Activated CD4-positive, alpha-beta T cell treated with anti-CD3 and anti-CD28 coated beads, Interleukin-10, Interleukin-2, amounts not matched to agents 100 ng/mL and 50 ng/mL, durations not matched to agents 16 hours and 8 hours (primary cell): ENCODE data around the gene ZBTB42.
"Not testable (repeated sequence)": the region's sequence is repeated elsewhere in the genome, so short reads cannot be mapped to it uniquely, and the experiment has no call there.

Experiments used
- DNase-seq: peaks from one replicate; pipeline ENCODE4 v3.0.0-alpha.2; 2020

The ZBTB42 gene

GRCh38 chr14:104797115-104798044, 3.5 kb upstream of the ZBTB42 start:
- DNase-seq: no peak

DNA sequence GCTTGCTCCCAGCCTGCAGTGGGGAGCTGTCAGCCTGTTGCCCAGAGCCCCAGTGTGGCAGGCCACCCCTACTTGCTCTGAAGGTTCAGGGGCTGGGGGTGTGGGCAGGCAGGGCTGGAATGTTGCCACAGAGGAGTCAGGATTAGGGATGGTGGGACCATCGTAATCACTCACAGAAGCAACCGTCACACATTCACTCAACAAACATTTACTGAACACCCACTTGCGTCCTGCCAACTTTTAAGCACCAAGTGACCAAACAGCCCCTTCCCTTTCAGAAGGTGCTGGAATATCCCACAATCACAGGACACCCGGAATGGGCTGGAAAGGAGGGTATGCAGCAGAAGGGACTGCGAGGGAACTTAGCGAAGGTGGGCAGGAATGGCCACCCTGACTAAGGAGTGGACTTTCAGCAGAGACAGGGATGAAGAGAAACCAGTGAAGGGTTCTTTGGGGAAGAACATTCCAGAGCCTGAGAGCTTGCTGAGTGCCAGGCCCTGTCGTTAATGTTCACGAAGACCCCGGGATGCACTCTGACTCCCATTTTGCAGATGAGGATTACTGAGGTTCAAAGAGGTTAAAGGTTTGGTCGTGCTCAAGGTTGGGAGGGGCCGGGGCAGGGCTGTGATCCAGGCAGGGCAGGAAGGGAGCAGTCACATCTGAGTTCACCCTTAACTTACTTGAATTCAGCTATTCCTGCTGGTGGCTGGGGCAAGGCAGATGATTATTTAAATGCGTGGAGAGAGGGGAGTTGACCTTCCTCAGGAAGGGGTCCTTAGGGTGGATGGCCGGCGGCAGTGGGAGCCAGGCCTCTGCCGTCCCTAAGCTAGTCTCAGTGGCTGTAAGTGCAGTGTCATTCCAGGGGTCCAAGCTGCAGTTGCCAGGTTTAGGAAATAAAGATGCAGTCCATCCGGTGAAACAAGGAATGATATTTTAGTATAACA, 2.3 kb upstream of the ZBTB42 start:
- no peak for DNase-seq

DNA sequence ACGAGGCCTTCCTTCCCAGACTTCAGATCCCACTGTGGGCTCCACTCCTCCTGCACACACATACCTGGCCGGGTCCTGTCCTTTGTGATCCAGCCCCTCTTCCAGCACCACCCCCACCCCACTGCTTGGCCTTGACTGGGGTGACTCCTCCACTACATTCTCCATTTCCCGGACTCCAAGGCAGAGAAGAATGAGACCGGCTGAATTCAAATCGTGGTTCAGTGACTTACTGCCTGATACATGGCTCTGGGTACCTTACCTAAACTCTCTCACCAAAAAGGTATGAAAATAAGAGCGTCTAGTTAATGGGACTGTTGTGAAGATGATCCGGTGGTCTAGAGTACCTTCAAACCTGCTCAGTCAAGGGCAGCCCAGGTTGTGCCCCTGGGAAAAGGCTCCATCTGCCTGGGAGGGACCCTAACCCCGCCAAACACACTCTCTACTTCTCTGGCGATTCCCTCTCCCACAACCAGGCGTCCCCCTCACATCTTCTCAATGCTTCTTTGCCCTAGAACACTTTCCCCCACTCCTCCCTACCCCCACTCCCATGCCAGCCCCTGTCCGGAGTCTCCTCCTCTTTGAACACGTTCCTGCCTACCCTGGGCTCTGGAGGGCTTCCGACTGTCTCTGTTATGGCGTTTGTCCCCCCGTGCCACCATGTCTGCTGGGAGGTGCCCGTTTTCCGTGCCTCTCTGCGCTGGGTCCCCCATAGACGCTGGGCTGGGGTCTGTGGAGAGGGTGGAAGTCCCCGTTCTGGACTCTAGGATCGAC, 1.5 kb upstream of the ZBTB42 start:
- no peak for DNase-seq

GRCh38 chr14:104800015-104800770, 708 bp upstream of the ZBTB42 start:
- DNase-seq: peak; percentile 79

GRCh38 chr14:104801520-104802393, 856 bp downstream of the ZBTB42 start:
- DNase-seq: no peak

- DNase-seq: no peak
These were observed 1.7 kb downstream of the ZBTB42 start for GRCh38 chr14:104802394-104803184.

DNA sequence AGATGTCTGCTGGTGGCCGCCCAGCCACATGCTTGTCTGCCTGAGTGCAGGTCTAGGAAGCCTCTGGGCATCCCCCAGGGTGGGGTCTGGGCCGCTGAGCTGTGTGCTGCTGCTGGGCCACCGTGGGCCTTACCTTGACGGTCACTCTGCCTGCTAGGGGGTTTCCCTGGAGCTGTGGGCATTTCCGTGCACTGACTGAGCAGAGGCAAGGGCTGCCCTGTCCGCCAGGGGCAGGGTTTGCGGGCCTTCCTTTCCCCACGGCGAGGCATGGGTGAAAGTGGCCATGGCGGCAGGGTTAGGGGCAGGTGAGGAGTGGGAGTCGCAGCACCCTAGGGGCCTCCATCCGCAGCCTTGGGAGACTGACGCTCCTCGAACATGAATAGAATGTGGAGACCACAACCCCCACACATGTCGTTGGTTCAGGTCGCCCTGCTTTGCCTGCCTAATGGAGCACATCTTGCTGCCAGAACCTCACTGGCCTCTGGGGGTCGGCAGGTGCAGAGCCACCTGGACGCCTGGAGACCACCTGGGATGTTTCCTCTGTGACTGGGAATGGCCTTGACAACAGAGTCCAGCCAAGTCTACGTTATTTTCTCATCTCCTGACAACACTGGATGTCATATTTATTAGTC, 2.5 kb downstream of the ZBTB42 start:
- DNase-seq: no peak

GRCh38 chr14:104803912-104804410, 3.1 kb downstream of the ZBTB42 start:
- DNase-seq: no peak

DNA sequence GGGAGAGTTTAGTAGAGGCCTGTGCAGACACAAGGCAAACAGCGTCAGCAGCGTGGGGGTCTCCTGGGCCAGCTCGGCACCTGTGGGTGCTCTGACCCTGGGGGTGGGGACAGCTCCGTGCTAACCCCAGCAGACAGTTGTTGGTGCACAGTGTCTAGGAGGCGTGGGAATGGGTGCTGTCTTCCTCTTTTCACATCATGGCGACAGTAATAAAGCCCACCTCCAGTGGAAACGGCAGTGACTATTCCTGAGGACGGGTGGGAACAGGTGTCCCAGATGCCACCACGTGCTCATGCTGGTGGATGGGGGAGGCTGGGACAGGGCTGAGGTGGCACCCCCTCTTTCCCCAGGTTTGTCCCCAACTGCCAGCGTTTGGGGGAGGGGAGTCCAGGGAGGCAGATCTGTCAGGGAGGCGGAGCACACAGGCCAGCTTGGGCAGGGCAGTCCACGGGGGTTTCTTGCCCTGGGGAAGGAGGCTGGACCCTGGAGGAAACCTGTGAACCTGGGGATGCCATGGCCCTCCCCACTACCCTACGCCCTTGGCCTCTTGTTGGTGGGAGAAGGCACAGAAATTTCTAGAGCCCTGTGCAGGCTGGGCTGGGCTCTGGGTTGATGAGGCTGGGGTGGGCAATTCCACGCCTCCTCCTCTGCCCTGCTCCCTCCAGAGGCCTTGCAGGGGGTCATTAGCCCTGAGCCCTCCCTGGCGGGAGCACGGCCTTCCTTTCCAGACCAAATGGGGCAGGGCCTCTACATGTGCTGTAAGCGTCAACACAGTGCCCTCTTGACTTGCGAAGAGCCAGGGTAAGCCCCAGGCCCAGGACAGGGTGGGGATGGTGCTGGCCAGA, 3.8 kb downstream of the ZBTB42 start:
- no peak for DNase-seq

DNA sequence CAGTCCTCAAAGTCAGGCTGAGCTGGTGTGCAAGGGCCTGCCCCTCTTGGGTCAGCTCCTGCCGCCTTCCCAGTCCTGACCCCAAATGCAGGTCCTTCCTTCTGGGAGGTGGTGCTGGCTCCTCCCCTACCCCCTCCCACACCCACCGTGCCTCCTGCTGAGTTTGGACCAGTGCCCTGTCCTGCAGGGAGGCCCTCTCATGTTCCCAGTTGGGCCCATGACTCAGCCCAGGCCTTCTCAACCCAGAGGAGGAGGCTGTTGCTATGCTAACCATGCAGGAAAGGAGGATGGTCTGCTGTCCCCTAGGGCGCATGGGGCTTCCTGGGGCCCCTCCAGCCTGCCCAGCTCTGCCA, 4.4 kb downstream of the ZBTB42 start:
- DNase-seq: no peak

GRCh38 chr14:104805941-104806624, 5.2 kb downstream of the ZBTB42 start:
- no peak for DNase-seq

- DNase-seq: no peak
These were observed 5.9 kb downstream of the ZBTB42 start for GRCh38 chr14:104806625-104807465.

DNA sequence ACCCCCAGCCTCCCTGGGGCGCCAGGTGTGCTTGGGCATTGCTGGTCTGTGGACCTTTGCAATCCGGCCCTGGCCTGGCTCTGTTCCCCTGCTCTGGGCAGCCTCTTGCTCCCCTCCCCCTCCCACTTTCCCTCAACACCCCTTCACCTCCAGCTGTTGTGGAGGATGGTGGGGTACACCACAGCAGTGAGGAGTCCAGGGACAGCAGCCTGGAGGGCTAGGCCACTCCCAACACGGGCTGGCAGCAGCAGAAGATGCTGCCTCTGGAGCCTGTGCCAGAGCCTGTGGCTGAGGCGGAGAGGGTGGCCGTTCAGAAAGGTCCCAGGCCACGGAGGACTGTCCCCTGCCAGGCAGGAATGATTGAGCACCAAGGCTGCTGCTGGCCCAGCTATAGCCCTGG, 7.6 kb downstream of the ZBTB42 start:
- no peak for DNase-seq

DNA sequence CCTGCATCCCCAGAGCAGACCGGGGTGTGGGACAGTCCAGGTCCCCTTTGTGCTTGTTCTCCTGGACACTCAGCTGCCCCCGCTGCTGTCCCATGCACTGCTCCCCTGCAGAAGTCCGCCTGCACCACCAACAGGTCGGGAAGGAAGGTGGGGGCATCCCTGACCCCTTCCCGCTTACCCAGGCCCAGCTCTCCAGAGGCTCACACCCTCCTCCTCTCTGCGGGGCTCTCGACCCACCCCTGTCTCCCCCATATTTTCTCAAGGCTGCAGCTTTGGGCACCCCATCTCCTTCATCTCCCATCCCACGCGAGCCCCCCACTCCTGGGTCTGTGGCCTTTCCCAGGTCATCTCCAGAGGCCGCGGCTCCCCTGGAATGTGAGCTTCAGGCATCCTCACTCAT, 9.4 kb downstream of the ZBTB42 start:
- DNase-seq: no peak

DNA sequence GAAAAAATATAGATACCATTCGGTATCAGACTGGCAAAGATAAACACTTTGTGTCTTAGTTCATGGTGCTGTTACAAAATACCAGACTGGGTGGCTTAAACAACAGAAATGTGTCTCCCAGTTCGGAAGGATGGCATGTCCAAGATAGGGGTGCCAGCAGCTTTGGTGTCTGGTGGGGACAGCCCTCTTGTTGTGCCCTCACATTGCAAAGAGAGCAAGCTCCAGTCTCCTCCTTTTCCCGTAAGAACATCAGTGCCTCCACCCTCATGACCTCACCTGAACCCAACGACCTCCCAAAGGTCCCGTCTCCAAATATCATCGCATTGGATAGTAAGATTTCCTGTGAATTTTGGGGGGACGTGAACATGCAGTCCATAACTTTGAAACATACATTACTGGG, 12.4 kb downstream of the ZBTB42 start:
- DNase-seq: no peak

DNA sequence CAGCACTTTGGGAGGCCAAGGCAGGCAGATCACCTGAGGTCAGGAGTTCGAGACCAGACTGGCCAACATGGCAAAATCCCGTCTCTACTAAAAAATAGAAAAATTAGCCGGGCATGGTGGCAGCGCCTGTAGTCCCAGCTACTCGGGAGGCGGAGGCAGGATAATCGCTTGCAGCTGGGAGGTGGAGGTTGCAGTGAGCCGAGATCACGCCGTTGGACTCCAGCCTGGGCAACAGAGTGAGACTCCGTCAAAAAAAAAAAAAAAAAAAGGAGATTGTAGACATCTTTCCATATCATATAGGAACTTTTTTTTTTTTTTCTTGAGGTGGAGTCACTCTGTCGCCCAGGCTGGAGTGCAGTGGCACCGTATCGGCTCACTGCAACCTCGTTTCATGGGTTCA, 13.8 kb downstream of the ZBTB42 start:
- DNase-seq: not testable (repeated sequence)

DNA sequence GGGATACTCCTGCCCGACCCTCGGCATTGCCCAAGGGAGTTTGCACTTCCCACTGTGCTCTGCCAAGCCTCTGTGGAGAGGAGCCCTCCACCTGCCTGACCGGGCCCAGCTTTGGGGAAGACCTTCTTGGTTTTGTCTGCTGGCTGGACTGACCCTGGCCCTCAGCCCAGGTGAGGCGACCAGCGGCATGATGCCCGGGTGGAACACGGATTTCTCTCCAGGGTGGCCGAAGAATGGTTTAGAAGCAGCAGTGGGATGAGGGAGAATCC, 15.6 kb downstream of the ZBTB42 start:
- no peak for DNase-seq
